ENCODE measurements around the gene MTERF4.

The MTERF4 gene

DNA sequence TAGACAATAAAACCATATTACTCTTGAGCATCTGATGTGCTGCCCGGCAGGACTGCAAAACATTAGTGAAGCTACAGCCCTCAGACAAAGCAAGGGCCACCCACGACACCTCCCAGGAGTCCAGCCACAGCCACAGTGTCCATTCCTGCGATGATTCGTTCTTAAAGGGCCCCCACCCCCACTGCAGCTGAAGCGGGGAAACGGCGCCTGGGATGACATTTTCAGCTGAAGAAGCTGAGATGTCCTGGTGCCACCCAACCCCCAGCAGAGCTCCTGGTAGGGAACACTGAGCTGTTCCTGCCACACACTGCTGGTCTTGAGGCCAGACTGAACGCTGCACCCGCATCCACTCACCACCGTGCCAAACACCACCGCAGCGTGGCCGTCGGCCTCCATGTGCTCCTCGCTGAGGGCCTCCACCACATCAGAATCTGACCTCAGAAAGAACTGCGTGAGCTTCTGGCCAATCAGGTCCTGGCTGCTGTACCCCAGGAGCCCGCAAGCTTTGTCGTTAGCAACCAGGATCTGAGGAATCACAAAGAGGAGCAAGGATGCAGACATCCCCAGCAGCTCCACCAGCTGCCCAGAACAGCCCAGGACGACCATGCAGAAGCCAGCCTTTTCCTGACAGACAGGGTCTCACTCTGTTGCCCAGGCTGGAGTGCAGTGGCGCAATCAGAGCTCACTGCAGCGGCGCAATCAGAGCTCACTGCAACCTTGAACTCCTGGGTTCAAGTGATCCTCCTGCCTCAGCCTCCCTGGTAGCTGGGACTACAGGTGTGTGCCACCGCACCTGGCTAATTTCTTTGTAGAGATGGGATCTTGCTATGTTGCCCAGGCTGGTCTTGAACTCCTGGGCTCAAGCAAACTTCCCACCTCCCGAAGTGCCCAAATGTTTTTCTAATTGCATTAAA is 37.7 kb upstream of the MTERF4 start:
- no peaks in the 10 kb centered on the region for H3F3A ChIP-seq (ENCODE audit: insufficient read depth, low read length)
- H3K79me2 ChIP-seq (ENCODE audit: low read length) = no peaks in the 10 kb centered on the region
- no peaks in the 10 kb centered on the region for H3K36me3 ChIP-seq (replicated peaks; ENCODE audit: insufficient read depth, low read length)
- H3K27me3 ChIP-seq (replicated peaks; ENCODE audit: insufficient read depth, low read length) = no peaks in the 10 kb centered on the region
- no peak overlapping the region for H3K9ac ChIP-seq (ENCODE audit: low read length)
- DNase-seq = no peak
- H4K20me1 ChIP-seq (ENCODE audit: insufficient read depth, low read length) = no peaks in the 10 kb centered on the region
- no peaks in the 10 kb centered on the region for H3K4me1 ChIP-seq (ENCODE audit: low read length)
- H3K27ac ChIP-seq (ENCODE audit: low read length) = no peak overlapping the region
- no peaks in the 10 kb centered on the region for H3K9me3 ChIP-seq (replicated peaks; ENCODE audit: insufficient read depth, low read length)
- TF ChIP-seq EZH2 (optimal IDR thresholded peaks at IDR 0.05; ENCODE audit: low read depth, low read length) (no peak), EZH2phosphoT487 (IDR thresholded peaks at IDR 0.05; ENCODE audit: low read length) (no peak)
- TF ChIP-seq, protein P1, sequence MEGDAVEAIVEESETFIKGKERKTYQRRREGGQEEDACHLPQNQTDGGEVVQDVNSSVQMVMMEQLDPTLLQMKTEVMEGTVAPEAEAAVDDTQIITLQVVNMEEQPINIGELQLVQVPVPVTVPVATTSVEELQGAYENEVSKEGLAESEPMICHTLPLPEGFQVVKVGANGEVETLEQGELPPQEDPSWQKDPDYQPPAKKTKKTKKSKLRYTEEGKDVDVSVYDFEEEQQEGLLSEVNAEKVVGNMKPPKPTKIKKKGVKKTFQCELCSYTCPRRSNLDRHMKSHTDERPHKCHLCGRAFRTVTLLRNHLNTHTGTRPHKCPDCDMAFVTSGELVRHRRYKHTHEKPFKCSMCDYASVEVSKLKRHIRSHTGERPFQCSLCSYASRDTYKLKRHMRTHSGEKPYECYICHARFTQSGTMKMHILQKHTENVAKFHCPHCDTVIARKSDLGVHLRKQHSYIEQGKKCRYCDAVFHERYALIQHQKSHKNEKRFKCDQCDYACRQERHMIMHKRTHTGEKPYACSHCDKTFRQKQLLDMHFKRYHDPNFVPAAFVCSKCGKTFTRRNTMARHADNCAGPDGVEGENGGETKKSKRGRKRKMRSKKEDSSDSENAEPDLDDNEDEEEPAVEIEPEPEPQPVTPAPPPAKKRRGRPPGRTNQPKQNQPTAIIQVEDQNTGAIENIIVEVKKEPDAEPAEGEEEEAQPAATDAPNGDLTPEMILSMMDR (IDR thresholded peaks at IDR 0.05; ENCODE audit: low read length) = no peak
- H2AFZ ChIP-seq (ENCODE audit: low read length) = no peak overlapping the region
- H3K4me2 ChIP-seq (ENCODE audit: low read depth, low read length) = no peak overlapping the region
- H3K4me3 ChIP-seq (ENCODE audit: low read length) = no peak overlapping the region
- H3K9me2 ChIP-seq (replicated peaks; ENCODE audit: insufficient read depth, low read length) = no peaks in the 10 kb centered on the region

- no peaks in the 10 kb centered on the region for H4K20me1 ChIP-seq (ENCODE audit: insufficient read depth, low read length)
- H3K4me1 ChIP-seq (ENCODE audit: low read length) = no peaks in the 10 kb centered on the region
- no peak overlapping the region for H3K4me3 ChIP-seq (ENCODE audit: low read length)
- H3F3A ChIP-seq (ENCODE audit: insufficient read depth, low read length) = no peaks in the 10 kb centered on the region
- no peak overlapping the region for H2AFZ ChIP-seq (ENCODE audit: low read length)
- H3K79me2 ChIP-seq (ENCODE audit: low read length) = no peaks in the 10 kb centered on the region
- H3K9me3 ChIP-seq (replicated peaks; ENCODE audit: insufficient read depth, low read length) = no peaks in the 10 kb centered on the region
- H3K9me2 ChIP-seq (replicated peaks; ENCODE audit: insufficient read depth, low read length) = no peaks in the 10 kb centered on the region
- DNase-seq = no peak
- no peaks in the 10 kb centered on the region for H3K36me3 ChIP-seq (replicated peaks; ENCODE audit: insufficient read depth, low read length)
- no peaks in the 10 kb centered on the region for H3K27me3 ChIP-seq (replicated peaks; ENCODE audit: insufficient read depth, low read length)
- no peak overlapping the region for H3K9ac ChIP-seq (ENCODE audit: low read length)
- TF ChIP-seq EZH2phosphoT487 (IDR thresholded peaks at IDR 0.05; ENCODE audit: low read length) = no peak
- TF ChIP-seq EZH2 (optimal IDR thresholded peaks at IDR 0.05; ENCODE audit: low read depth, low read length) = no peak
- TF ChIP-seq, protein P1 (IDR thresholded peaks at IDR 0.05; ENCODE audit: low read length) = no peak
- no peak overlapping the region for H3K27ac ChIP-seq (ENCODE audit: low read length)
- H3K4me2 ChIP-seq (ENCODE audit: low read depth, low read length) = no peak overlapping the region
Observed at GRCh38 chr2:241138471-241138870, 36.4 kb upstream of the MTERF4 start.

- Histone ChIP-seq H3K4me3 (ENCODE audit: low read length) (no peak overlapping the region), H3F3A (ENCODE audit: insufficient read depth, low read length) (no peaks in the 10 kb centered on the region), H3K27me3 (replicated peaks; ENCODE audit: insufficient read depth, low read length) (no peaks in the 10 kb centered on the region), H3K36me3 (replicated peaks; ENCODE audit: insufficient read depth, low read length) (no peaks in the 10 kb centered on the region), H4K20me1 (ENCODE audit: insufficient read depth, low read length) (no peaks in the 10 kb centered on the region), H2AFZ (ENCODE audit: low read length) (no peak overlapping the region), H3K4me2 (ENCODE audit: low read depth, low read length) (no peak overlapping the region), H3K79me2 (ENCODE audit: low read length) (no peaks in the 10 kb centered on the region), H3K27ac (ENCODE audit: low read length) (no peak overlapping the region), H3K4me1 (ENCODE audit: low read length) (no peaks in the 10 kb centered on the region), H3K9ac (ENCODE audit: low read length) (no peak overlapping the region), H3K9me3 (replicated peaks; ENCODE audit: insufficient read depth, low read length) (no peaks in the 10 kb centered on the region), H3K9me2 (replicated peaks; ENCODE audit: insufficient read depth, low read length) (no peaks in the 10 kb centered on the region)
- TF ChIP-seq EZH2 (optimal IDR thresholded peaks at IDR 0.05; ENCODE audit: low read depth, low read length) = no peak
- TF ChIP-seq EZH2phosphoT487 (IDR thresholded peaks at IDR 0.05; ENCODE audit: low read length) = no peak
- TF ChIP-seq, protein P1 (IDR thresholded peaks at IDR 0.05; ENCODE audit: low read length) = no peak
- no peak for DNase-seq
Observed at GRCh38 chr2:241137276-241138190, 35.4 kb upstream of the MTERF4 start.

Data from MM.1S (cell line).